ENCODE data around the gene VGLL4. TPM values are rescaled to one million over a fixed set of nuclear protein-coding genes. Genes with fewer than 3 reads are reported as not detected.

Gene VGLL4
- total RNA-seq, 1 donor from 2014 or later: 82.6 TPM

DNA sequence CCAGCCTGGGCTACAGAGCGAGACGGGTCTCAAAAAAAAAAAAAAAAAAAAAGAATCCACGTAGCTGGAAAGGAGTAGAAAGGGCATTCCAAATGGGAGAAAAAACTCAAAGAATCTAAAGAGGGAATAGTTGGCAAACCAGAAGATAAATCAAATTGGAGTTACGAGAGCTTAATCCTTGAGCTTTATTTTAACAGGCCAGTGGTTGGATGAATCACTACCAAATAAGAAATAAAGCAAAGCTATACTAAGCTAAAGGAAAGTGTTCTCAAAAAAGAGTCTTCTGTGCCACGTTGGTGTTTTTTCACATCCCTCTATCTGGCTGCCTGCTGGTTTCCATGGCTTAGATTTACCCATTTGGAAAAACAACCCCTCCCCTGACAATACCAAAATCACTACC, 14.0 kb downstream of the VGLL4 start:
- Histone ChIP-seq H4K20me1 (ENCODE audit: low read depth) (peaks cover 85% of the 10 kb centered on the region), H3K27ac (no peak overlapping the region), H2AFZ (replicated peaks) (no peak overlapping the region), H3K36me3 (no peaks in the 10 kb centered on the region), H3K4me2 (no peak overlapping the region), H3K79me2 (ENCODE audit: low read depth) (peaks cover 100% of the 10 kb centered on the region), H3F3A (ENCODE audit: low read depth) (no peaks in the 10 kb centered on the region), H3K4me3 (no peak overlapping the region), H3K4me1 (peaks cover 6% of the 10 kb centered on the region), H3K9ac (no peak overlapping the region), H3K27me3 (no peaks in the 10 kb centered on the region), H3K9me3 (ENCODE audit: low read depth) (no peaks in the 10 kb centered on the region)
- no peak overlapping the region for H3K4me3 Mint-ChIP-seq
- no peak overlapping the region for H3K27ac Mint-ChIP-seq
- H3K9me3 Mint-ChIP-seq: peaks cover 46% of the 10 kb centered on the region
- H3K27me3 Mint-ChIP-seq (ENCODE audit: insufficient read depth, low read depth): peaks cover 4% of the 10 kb centered on the region
- peaks cover 28% of the 10 kb centered on the region for H3K4me1 Mint-ChIP-seq
- DNase-seq (ENCODE audit: low spot score): no peak
- TF ChIP-seq EZH2 (IDR thresholded peaks at IDR 0.05) (no peak), EZH2phosphoT487 (IDR thresholded peaks at IDR 0.05) (no peak)
- TF ChIP-seq, protein P1, sequence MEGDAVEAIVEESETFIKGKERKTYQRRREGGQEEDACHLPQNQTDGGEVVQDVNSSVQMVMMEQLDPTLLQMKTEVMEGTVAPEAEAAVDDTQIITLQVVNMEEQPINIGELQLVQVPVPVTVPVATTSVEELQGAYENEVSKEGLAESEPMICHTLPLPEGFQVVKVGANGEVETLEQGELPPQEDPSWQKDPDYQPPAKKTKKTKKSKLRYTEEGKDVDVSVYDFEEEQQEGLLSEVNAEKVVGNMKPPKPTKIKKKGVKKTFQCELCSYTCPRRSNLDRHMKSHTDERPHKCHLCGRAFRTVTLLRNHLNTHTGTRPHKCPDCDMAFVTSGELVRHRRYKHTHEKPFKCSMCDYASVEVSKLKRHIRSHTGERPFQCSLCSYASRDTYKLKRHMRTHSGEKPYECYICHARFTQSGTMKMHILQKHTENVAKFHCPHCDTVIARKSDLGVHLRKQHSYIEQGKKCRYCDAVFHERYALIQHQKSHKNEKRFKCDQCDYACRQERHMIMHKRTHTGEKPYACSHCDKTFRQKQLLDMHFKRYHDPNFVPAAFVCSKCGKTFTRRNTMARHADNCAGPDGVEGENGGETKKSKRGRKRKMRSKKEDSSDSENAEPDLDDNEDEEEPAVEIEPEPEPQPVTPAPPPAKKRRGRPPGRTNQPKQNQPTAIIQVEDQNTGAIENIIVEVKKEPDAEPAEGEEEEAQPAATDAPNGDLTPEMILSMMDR (IDR thresholded peaks at IDR 0.05): no peak
- H3K36me3 Mint-ChIP-seq: peaks cover 73% of the 10 kb centered on the region

DNA sequence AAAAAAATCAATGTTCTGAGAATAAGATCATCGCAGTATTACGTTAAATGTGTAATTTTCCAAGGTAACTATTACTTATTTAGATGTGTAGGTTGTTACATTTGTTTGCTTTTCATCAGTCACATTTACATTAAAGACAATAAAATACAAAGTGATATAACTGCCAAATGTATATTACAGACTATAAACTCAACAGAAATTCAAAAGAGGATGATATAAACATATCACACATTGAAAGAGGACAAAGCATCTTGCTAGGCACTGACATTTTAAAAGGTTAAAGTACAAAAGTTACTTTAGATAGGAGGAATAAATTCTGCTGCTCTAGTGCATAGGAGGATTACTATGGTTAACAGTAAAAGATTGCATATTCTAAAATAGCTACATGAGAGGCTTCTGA, 16.1 kb downstream of the VGLL4 start:
- no peaks in the 10 kb centered on the region for H3K9me3 ChIP-seq (ENCODE audit: low read depth)
- H3K4me1 ChIP-seq: peaks cover 6% of the 10 kb centered on the region
- no peak overlapping the region for H3K4me2 ChIP-seq
- H3K36me3 ChIP-seq: no peaks in the 10 kb centered on the region
- H3K4me3 ChIP-seq: no peak overlapping the region
- H3K4me1 Mint-ChIP-seq: peaks cover 15% of the 10 kb centered on the region
- no peak for TF ChIP-seq EZH2 (IDR thresholded peaks at IDR 0.05)
- no peak for TF ChIP-seq EZH2phosphoT487 (IDR thresholded peaks at IDR 0.05)
- TF ChIP-seq, protein P1 (IDR thresholded peaks at IDR 0.05): no peak
- H3K9ac ChIP-seq: no peak overlapping the region
- H3K27ac ChIP-seq: no peak overlapping the region
- no peak for DNase-seq (ENCODE audit: low spot score)
- peaks cover 85% of the 10 kb centered on the region for H4K20me1 ChIP-seq (ENCODE audit: low read depth)
- peaks cover 9% of the 10 kb centered on the region for H3K27me3 Mint-ChIP-seq (ENCODE audit: insufficient read depth, low read depth)
- H3K27ac Mint-ChIP-seq: no peak overlapping the region
- H2AFZ ChIP-seq (replicated peaks): no peak overlapping the region
- H3K9me3 Mint-ChIP-seq: peaks cover 61% of the 10 kb centered on the region
- H3K36me3 Mint-ChIP-seq: peaks cover 77% of the 10 kb centered on the region
- H3K27me3 ChIP-seq: no peaks in the 10 kb centered on the region
- H3F3A ChIP-seq (ENCODE audit: low read depth): no peaks in the 10 kb centered on the region
- H3K4me3 Mint-ChIP-seq: no peak overlapping the region
- H3K79me2 ChIP-seq (ENCODE audit: low read depth): peaks cover 100% of the 10 kb centered on the region

DNA sequence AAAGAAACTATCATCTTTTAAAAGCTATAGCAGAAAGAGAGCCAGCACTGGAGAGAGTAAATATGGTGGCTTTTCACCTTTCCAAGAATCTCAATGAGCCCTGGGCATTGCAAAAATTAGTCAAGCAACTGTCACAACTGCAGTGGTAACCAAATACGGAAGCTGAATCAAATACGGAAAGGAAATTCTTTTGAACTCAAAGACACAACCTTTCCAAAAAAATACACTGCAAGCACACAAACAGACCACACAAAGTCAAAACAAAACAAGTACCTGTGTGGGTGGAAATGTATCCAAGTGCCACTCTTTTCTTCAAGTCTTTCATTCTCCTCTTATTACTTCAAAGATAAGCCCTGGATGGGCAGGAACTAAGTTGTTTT, 17.6 kb downstream of the VGLL4 start:
- DNase-seq (ENCODE audit: low spot score): no peak
- H3K9me3 ChIP-seq (ENCODE audit: low read depth): no peaks in the 10 kb centered on the region
- peaks cover 9% of the 10 kb centered on the region for H3K27me3 Mint-ChIP-seq (ENCODE audit: insufficient read depth, low read depth)
- no peak overlapping the region for H3K4me3 Mint-ChIP-seq
- peaks cover 86% of the 10 kb centered on the region for H4K20me1 ChIP-seq (ENCODE audit: low read depth)
- no peak overlapping the region for H3K27ac Mint-ChIP-seq
- H3K79me2 ChIP-seq (ENCODE audit: low read depth): peaks cover 100% of the 10 kb centered on the region
- TF ChIP-seq, protein P1 (IDR thresholded peaks at IDR 0.05): no peak
- TF ChIP-seq EZH2phosphoT487 (IDR thresholded peaks at IDR 0.05) (no peak), EZH2 (IDR thresholded peaks at IDR 0.05) (no peak)
- no peaks in the 10 kb centered on the region for H3F3A ChIP-seq (ENCODE audit: low read depth)
- H3K36me3 ChIP-seq: no peaks in the 10 kb centered on the region
- H3K4me3 ChIP-seq: no peak overlapping the region
- peaks cover 60% of the 10 kb centered on the region for H3K9me3 Mint-ChIP-seq
- no peak overlapping the region for H3K27ac ChIP-seq
- peaks cover 8% of the 10 kb centered on the region for H3K4me1 Mint-ChIP-seq
- H3K9ac ChIP-seq: no peak overlapping the region
- H2AFZ ChIP-seq (replicated peaks): no peak overlapping the region
- H3K27me3 ChIP-seq: no peaks in the 10 kb centered on the region
- H3K4me1 ChIP-seq: peaks cover 6% of the 10 kb centered on the region
- H3K4me2 ChIP-seq: no peak overlapping the region
- peaks cover 71% of the 10 kb centered on the region for H3K36me3 Mint-ChIP-seq

Measured in neural progenitor cell (in vitro differentiated cells).